Calu3 (cell line): ENCODE measurements around the gene NHERF2. TPM values are rescaled to one million over a fixed set of nuclear protein-coding genes. Genes with fewer than 3 reads are reported as not detected.

ENCODE experiments used
- BruUV-seq: library from RNA; stranded (reverse); fragments of 400-500 nt; replicated peaks from 2 replicates; lab custom pipeline; 2021; lab: Mats Ljungman, UMichigan
- CTCF ChIA-PET: fragments of 300-600 bp; sonication (Branson Sonifier 250); formaldehyde crosslinking; loops from one replicate; lab custom pipeline; 2022; ENCODE audit warnings: antibody characterized with exemption; lab: Charles Lee
- DNase-seq: peaks from one replicate; pipeline ENCODE4 v3.0.0; 2022
- H3K27ac Mint-ChIP-seq: one replicate; pipeline ENCODE4 v1.8.0; 2022; ENCODE audit warnings: mixed read lengths; ENCODE audit not compliant: unreplicated experiment
- H3K27me3 Mint-ChIP-seq: one replicate; pipeline ENCODE4 v1.8.0; 2022; ENCODE audit warnings: mixed read lengths; ENCODE audit not compliant: unreplicated experiment
- H3K36me3 Mint-ChIP-seq: one replicate; pipeline ENCODE4 v1.8.0; 2022; ENCODE audit warnings: mild to moderate bottlenecking, moderate library complexity, mixed read lengths; ENCODE audit not compliant: insufficient read depth, unreplicated experiment
- H3K4me1 Mint-ChIP-seq: one replicate; pipeline ENCODE4 v1.8.0; 2022; ENCODE audit warnings: mild to moderate bottlenecking, low read depth, mixed read lengths; ENCODE audit not compliant: unreplicated experiment
- H3K4me3 Mint-ChIP-seq: one replicate; pipeline ENCODE4 v1.8.0; 2022; ENCODE audit warnings: mild to moderate bottlenecking, low read depth, moderate library complexity, mixed read lengths; ENCODE audit not compliant: unreplicated experiment
- H3K9me3 Mint-ChIP-seq: one replicate; pipeline ENCODE4 v1.8.0; 2022; ENCODE audit warnings: low read depth, mixed read lengths; ENCODE audit not compliant: unreplicated experiment
- CTCF ChIP-seq: fragments of 200-600 bp; IDR thresholded peaks from one replicate; pipeline ENCODE4 v1.8.0; 2022; ENCODE audit warnings: antibody characterized with exemption; ENCODE audit not compliant: unreplicated experiment
- intact Hi-C: fragments of 100-400 bp; cut with micrococcal nuclease; formaldehyde crosslinking; loops from one replicate; pipeline ENCODE4 v1.10.0; 2022; ENCODE audit not compliant: unreplicated experiment
- total RNA-seq: library from RNA; stranded (reverse); gene quantifications from 2 replicates; pipeline ENCODE4 v1.2.3, GENCODE V29; 2022

Gene NHERF2
- total RNA-seq, 1 experiment from 2014 or later: 15.7 TPM

GRCh38 chr16:2061023-2061422 lies 34.3 kb downstream of the NHERF2 start:
- no TSS peak for BruUV-seq
- H3K4me1 Mint-ChIP-seq: no peaks in the 10 kb centered on the region
- H3K4me3 Mint-ChIP-seq: no peak overlapping the region
- intact Hi-C loops: no loop called here
- peaks cover 33% of the 10 kb centered on the region for H3K36me3 Mint-ChIP-seq
- CTCF ChIA-PET: no interaction called here
- H3K27me3 Mint-ChIP-seq: no peaks in the 10 kb centered on the region
- no peaks in the 10 kb centered on the region for H3K9me3 Mint-ChIP-seq
- no peak for TF ChIP-seq CTCF
- H3K27ac Mint-ChIP-seq: no peak overlapping the region
- no peak for DNase-seq

DNA sequence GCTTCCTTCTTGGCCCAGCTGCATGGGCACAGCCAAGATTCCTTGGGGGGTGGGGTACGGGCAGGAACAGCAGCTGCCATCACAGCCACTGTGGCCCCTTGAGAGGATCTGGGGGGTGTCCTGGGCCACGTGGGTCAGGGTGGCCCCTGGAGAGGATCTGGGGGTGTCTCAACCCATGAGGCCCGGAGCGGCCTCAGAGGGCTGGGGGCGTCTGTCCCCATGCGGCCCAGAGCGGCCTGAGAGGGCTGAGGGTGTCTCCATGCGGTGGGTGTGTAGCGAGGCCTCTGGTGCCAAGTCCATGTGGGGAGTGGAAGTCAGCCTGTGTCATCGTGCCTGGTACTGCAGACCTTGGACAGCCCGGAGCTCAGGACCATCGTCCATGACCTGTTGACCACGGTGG lies 34.8 kb downstream of the NHERF2 start:
- CTCF ChIA-PET: no interaction called here
- intact Hi-C loops: no loop called here
- DNase-seq: no peak
- TF ChIP-seq CTCF: no peak
- Mint-ChIP-seq H3K27ac (no peak overlapping the region), H3K36me3 (peaks cover 30% of the 10 kb centered on the region), H3K4me1 (no peaks in the 10 kb centered on the region), H3K9me3 (no peaks in the 10 kb centered on the region), H3K4me3 (no peak overlapping the region), H3K27me3 (no peaks in the 10 kb centered on the region)
- no TSS peak for BruUV-seq

DNA sequence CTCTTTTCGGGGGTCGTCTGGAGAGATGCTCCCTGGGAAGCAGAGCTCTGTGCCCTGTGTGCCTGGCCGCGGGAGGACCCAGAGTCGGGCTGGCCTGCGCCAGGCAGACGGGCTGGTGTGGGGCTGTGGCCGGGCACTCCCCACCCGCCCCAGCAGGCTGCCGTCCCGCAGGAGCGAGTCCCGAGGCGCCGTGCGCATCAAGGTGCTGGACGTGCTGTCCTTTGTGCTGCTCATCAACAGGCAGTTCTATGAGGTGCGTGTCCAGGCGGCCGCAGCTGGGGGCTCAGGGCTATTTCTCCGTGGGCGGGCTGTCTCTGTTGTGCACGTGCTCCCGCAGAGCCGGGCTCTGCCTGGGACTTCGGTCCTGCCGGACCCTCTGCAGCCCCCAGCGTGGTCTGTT lies 36.1 kb downstream of the NHERF2 start:
- BruUV-seq: no TSS peak
- Mint-ChIP-seq H3K4me3 (no peak overlapping the region), H3K36me3 (peaks cover 27% of the 10 kb centered on the region), H3K9me3 (no peaks in the 10 kb centered on the region), H3K27ac (no peak overlapping the region), H3K27me3 (no peaks in the 10 kb centered on the region), H3K4me1 (no peaks in the 10 kb centered on the region)
- no peak for DNase-seq
- CTCF ChIA-PET: no interaction called here
- TF ChIP-seq CTCF: no peak
- intact Hi-C loops: no loop called here

DNA sequence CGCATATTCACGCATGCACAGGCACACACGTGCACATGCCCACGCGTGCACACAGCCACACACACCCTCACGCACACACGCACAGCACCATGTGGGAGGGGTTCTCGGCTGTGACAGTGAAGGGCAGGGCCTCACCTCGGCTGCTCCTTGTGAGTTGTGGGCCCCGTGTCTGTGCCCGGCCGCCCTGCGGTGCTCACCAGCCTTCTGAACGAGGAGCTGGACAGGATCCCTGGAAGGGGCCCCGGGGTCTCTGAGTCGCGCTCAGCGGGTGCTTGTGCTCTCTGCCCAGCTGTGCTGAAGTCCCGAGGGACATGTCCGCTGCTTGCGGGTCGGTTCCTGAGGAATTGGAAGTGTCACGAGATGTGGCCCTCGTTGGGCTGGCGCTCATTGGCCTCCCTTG lies 37.2 kb downstream of the NHERF2 start:
- no peak overlapping the region for H3K4me3 Mint-ChIP-seq
- CTCF ChIA-PET: no interaction called here
- no TSS peak for BruUV-seq

More for the DNA sequence above, 37.2 kb downstream of the NHERF2 start:
- no peak for DNase-seq
- H3K27me3 Mint-ChIP-seq: no peaks in the 10 kb centered on the region
- H3K36me3 Mint-ChIP-seq: peaks cover 31% of the 10 kb centered on the region
- no peak overlapping the region for H3K27ac Mint-ChIP-seq
- intact Hi-C loops: no loop called here
- H3K4me1 Mint-ChIP-seq: no peaks in the 10 kb centered on the region
- no peak for TF ChIP-seq CTCF
- no peaks in the 10 kb centered on the region for H3K9me3 Mint-ChIP-seq
